Liver (tissue), 9 donors: ENCODE measurements around the gene FCN3. TPM values are rescaled to one million over a fixed set of nuclear protein-coding genes. Genes with fewer than 3 reads are reported as not detected.

Experiments
- DNase-seq: peaks from one replicate; pipeline ENCODE4 v3.0.0-alpha.2; 2017; ENCODE audit warnings: low spot score
- H3K27ac ChIP-seq, 2 donors: one replicate each; pipeline ENCODE4 v1.7.0; 2013; ENCODE audit warnings: inconsistent platforms in 2 of 2, low read length in 2 of 2, control low read depth in 1 of 2, low read depth in 1 of 2, mild to moderate bottlenecking in 1 of 2
- H3K27me3 ChIP-seq, 4 donors: one replicate each; pipeline versions ENCODE4 v1.6.1 to v1.7.0; 2013; ENCODE audit warnings: low read length in 3 of 4, inconsistent platforms in 1 of 4, mild to moderate bottlenecking in 1 of 4, moderate library complexity in 1 of 4; ENCODE audit not compliant: control insufficient read depth in 4 of 4, insufficient read depth in 4 of 4
- H3K36me3 ChIP-seq, 4 donors: one replicate each; pipeline versions ENCODE4 v1.6.1 to v1.7.0; 2013; ENCODE audit warnings: low read length in 3 of 4, mild to moderate bottlenecking in 3 of 4, low read depth in 1 of 4, moderate library complexity in 1 of 4; ENCODE audit not compliant: control insufficient read depth in 4 of 4, insufficient read depth in 3 of 4
- H3K4me1 ChIP-seq, 4 donors: one replicate each; pipeline versions ENCODE4 v1.6.1 to v1.7.0; 2013; ENCODE audit warnings: low read length in 3 of 4, mild to moderate bottlenecking in 3 of 4, moderate library complexity in 1 of 4; ENCODE audit not compliant: control insufficient read depth in 4 of 4, insufficient read depth in 4 of 4
- H3K4me3 ChIP-seq, 3 donors: one replicate each; pipeline versions ENCODE4 v1.6.1 to v1.7.0; 2013; ENCODE audit warnings: low read length in 3 of 3, control low read depth in 1 of 3, low read depth in 1 of 3, mild to moderate bottlenecking in 1 of 3
- H3K9ac ChIP-seq, 2 donors: one replicate each; pipeline ENCODE4 v1.7.0; 2013; ENCODE audit warnings: low read length in 2 of 2, mild to moderate bottlenecking in 2 of 2, moderate library complexity in 2 of 2, control low read depth in 1 of 2, low read depth in 1 of 2
- H3K9me3 ChIP-seq, 4 donors: one replicate each; pipeline versions ENCODE4 v1.6.1 to v1.7.0; 2013; ENCODE audit warnings: low read length in 3 of 4; ENCODE audit not compliant: control insufficient read depth in 4 of 4
- CTCF ChIP-seq: fragments of 150-350 bp; IDR thresholded peaks from 2 replicates; pipeline ENCODE4 v1.5.1; 2017; ENCODE audit warnings: improper control_type of control experiment, low read depth, low read length; ENCODE audit not compliant: missing input control
- FOXA1 ChIP-seq: IDR thresholded peaks from 2 replicates; pipeline ENCODE4 v1.6.1; 2016; ENCODE audit warnings: antibody characterized with exemption
- FOXA2 ChIP-seq: IDR thresholded peaks from 2 replicates; pipeline ENCODE4 v1.6.1; 2016; ENCODE audit warnings: antibody characterized with exemption
- GABPA ChIP-seq, 2 donors: IDR thresholded peaks in 1 of 2; conservative IDR thresholded peaks in 1 of 2; 2 replicates each; pipeline ENCODE4 v1.6.1; 2016; ENCODE audit warnings: antibody characterized with exemption in 2 of 2, mild to moderate bottlenecking in 1 of 2, moderate library complexity in 1 of 2
- JUND ChIP-seq, 2 donors: IDR thresholded peaks; 2 replicates each; pipeline ENCODE4 v1.6.1; 2016; ENCODE audit warnings: antibody characterized with exemption in 2 of 2
- NR2F2 ChIP-seq: IDR thresholded peaks from 2 replicates; pipeline ENCODE4 v1.6.1; 2016; ENCODE audit warnings: antibody characterized with exemption
- RAD21 ChIP-seq, 2 donors: IDR thresholded peaks; 2 replicates each; pipeline ENCODE4 v1.6.1; 2016; ENCODE audit warnings: antibody characterized with exemption in 2 of 2, mild to moderate bottlenecking in 2 of 2
- REST ChIP-seq: IDR thresholded peaks from 2 replicates; pipeline ENCODE4 v1.6.1; 2016; ENCODE audit warnings: antibody characterized with exemption, mild to moderate bottlenecking
- RXRA ChIP-seq, 2 donors: IDR thresholded peaks; 2 replicates each; pipeline ENCODE4 v1.6.1; 2017 to 2018; ENCODE audit warnings: antibody characterized with exemption in 2 of 2, mild to moderate bottlenecking in 1 of 2
- TAF1 ChIP-seq: conservative IDR thresholded peaks from 2 replicates; pipeline ENCODE4 v1.6.1; 2016; ENCODE audit warnings: antibody characterized with exemption, mild to moderate bottlenecking
- YY1 ChIP-seq: IDR thresholded peaks from 2 replicates; pipeline ENCODE4 v1.6.1; 2016; ENCODE audit warnings: antibody characterized with exemption, mild to moderate bottlenecking
- WGBS: extraction: QIAGEN DNeasy Blood & Tissue Kit; methylation state at CpG from one replicate; pipeline ENCODE4 v1.1.7; 2013; 5-methylcytosine and 5-hydroxymethylcytosine counted together
- polyA plus RNA-seq, 2 donors: library from polyadenylated mRNA; stranded (reverse) in 1 of 2; unstranded in 1 of 2; fragments of 200-250 nt in 1 of 2; fragments of >200 nt in 1 of 2; fragmentation: Nextera tagmentation in 1 of 2; extraction: Ambion mirVana in 1 of 2; gene quantifications; one replicate each; pipeline versions ENCODE4 v1.2.1 to v1.2.3, GENCODE V29; 2013 to 2015
- total RNA-seq, 2 donors: library from RNA; depleted of rRNA; stranded (reverse); fragments of >200 nt; gene quantifications; one replicate each; pipeline ENCODE4 v1.2.3, GENCODE V29; 2014
- donor health status: healthy.
- donor health status: healthy.
- donor health status: healthy.
- donor health status: healthy.
- donor health status: healthy.

FCN3 gene
- total and polyA plus RNA-seq, 4 donors: 87.3 to 310 (median 137) TPM

GRCh38 chr1:27403065-27403726 is 28.6 kb upstream of the FCN3 start:
- peaks cover 0 to 12% (median 2%) of the 10 kb centered on the region in 4 donors for H3K4me1 ChIP-seq
- TF ChIP-seq RXRA (IDR thresholded peaks at IDR 0.05) (peak in 1 of 2 donors; percentile 14), FOXA1 (no peak), RAD21 (IDR thresholded peaks at IDR 0.05) (no peak), GABPA (IDR thresholded peaks at IDR 0.05 in 1 of 2, conservative IDR thresholded peaks at IDR 0.05 in 1 of 2) (no peak), CTCF (peak; percentile 23), YY1 (peak; percentile 61)
- no peak for DNase-seq
- no peak overlapping the region for H3K9ac ChIP-seq
- peaks cover 0 to 16% (median 5%) of the 10 kb centered on the region in 4 donors for H3K36me3 ChIP-seq
- 68% methylated on average over 24 of the region's 24 CpGs for WGBS
- no peak overlapping the region for H3K4me3 ChIP-seq
- H3K27ac ChIP-seq: peak overlapping the region in 1 of 2 donors; percentile 15
- no peaks in the 10 kb centered on the region for H3K9me3 ChIP-seq
- H3K27me3 ChIP-seq: no peaks in the 10 kb centered on the region

GRCh38 chr1:27402349-27402754 is 27.7 kb upstream of the FCN3 start:
- 35% methylated on average over 8 of the region's 8 CpGs for WGBS
- H3K36me3 ChIP-seq: peaks cover 0 to 8% (median 2%) of the 10 kb centered on the region in 4 donors
- H3K9me3 ChIP-seq: no peaks in the 10 kb centered on the region
- H3K27ac ChIP-seq: no peak overlapping the region
- H3K4me1 ChIP-seq: peaks cover 0 to 12% (median 2%) of the 10 kb centered on the region in 4 donors
- no peak for DNase-seq
- no peaks in the 10 kb centered on the region for H3K27me3 ChIP-seq
- no peak overlapping the region for H3K4me3 ChIP-seq
- TF ChIP-seq RAD21 (IDR thresholded peaks at IDR 0.05) (peak; percentile 71 to 76), RXRA (IDR thresholded peaks at IDR 0.05) (no peak), JUND (IDR thresholded peaks at IDR 0.05) (no peak), FOXA1 (no peak), FOXA2 (no peak), TAF1 (no peak), NR2F2 (no peak), REST (no peak), CTCF (peak; percentile 52), YY1 (no peak)
- H3K9ac ChIP-seq: no peak overlapping the region
